EL (cell line): ENCODE data around the gene FOXO3.

Source experiments
- DNase-seq: peaks from one replicate; pipeline ENCODE4 v3.0.0-alpha.2; 2016

FOXO3 gene

GRCh38 chr6:108689272-108690161 is 128.8 kb downstream of the FOXO3 start:
- DNase-seq: peak; percentile 96

GRCh38 chr6:108690326-108691049 is 129.8 kb downstream of the FOXO3 start:
- peak; percentile 61 for DNase-seq

- no peak for DNase-seq
Observed at GRCh38 chr6:108693430-108694154, 132.9 kb downstream of the FOXO3 start.

- no peak for DNase-seq
Observed at GRCh38 chr6:108694816-108695215, 134.1 kb downstream of the FOXO3 start.

GRCh38 chr6:108697561-108698161 is 136.9 kb downstream of the FOXO3 start:
- no peak for DNase-seq

- no peak for DNase-seq
Observed at GRCh38 chr6:108698593-108699289, 138.0 kb downstream of the FOXO3 start.

- no peak for DNase-seq
Observed at GRCh38 chr6:108699290-108700041, 138.7 kb downstream of the FOXO3 start.

GRCh38 chr6:108702106-108702851 is 141.6 kb downstream of the FOXO3 start:
- no peak for DNase-seq

- DNase-seq: no peak
Observed at GRCh38 chr6:108706649-108707048, 145.9 kb downstream of the FOXO3 start.

GRCh38 chr6:108707328-108707976 is 146.7 kb downstream of the FOXO3 start:
- no peak for DNase-seq

- DNase-seq: no peak
Observed at GRCh38 chr6:108710030-108710429, 149.3 kb downstream of the FOXO3 start.

GRCh38 chr6:108710551-108710950 is 149.8 kb downstream of the FOXO3 start:
- no peak for DNase-seq

- no peak for DNase-seq
Observed at GRCh38 chr6:108711071-108711470, 150.4 kb downstream of the FOXO3 start.

- no peak for DNase-seq
Observed at GRCh38 chr6:108711826-108712225, 151.1 kb downstream of the FOXO3 start.

- DNase-seq: no peak
Observed at GRCh38 chr6:108712946-108713345, 152.2 kb downstream of the FOXO3 start.

GRCh38 chr6:108714101-108714765 is 153.5 kb downstream of the FOXO3 start:
- DNase-seq: peak; percentile 34

- DNase-seq: no peak
Observed at GRCh38 chr6:108714766-108715414, 154.2 kb downstream of the FOXO3 start.

GRCh38 chr6:108715832-108716231 is 155.1 kb downstream of the FOXO3 start:
- DNase-seq: no peak
